H1 (cell line): Measurements from ENCODE around the gene CSGALNACT2. TPM values are rescaled to one million over a fixed set of nuclear protein-coding genes. Genes with fewer than 3 reads are reported as not detected.

Experiments
- FOSL1 ChIP-seq: IDR thresholded peaks from 2 replicates; pipeline ENCODE4 v1.6.1; 2011; ENCODE audit warnings: mild to moderate bottlenecking, low read depth, low read length, moderate library complexity; ENCODE audit not compliant: insufficient read depth
- JUN ChIP-seq: IDR thresholded peaks from 2 replicates; pipeline ENCODE4 v1.6.1; 2011; ENCODE audit warnings: low read depth, mild to moderate bottlenecking, improper control_type of control experiment, low read length
- MAFK ChIP-seq: IDR thresholded peaks from 2 replicates; pipeline ENCODE4 v1.6.1; 2012; ENCODE audit warnings: low read depth, mild to moderate bottlenecking, improper control_type of control experiment, low read length
- POLR2A ChIP-seq, 2 experiments: IDR thresholded peaks; 1 replicate in 1 of 2; 2 replicates in 1 of 2; pipeline ENCODE4 v1.6.1; 2011; ENCODE audit warnings: low read depth in 2 of 2, low read length in 2 of 2, mild to moderate bottlenecking in 2 of 2; ENCODE audit errors: control extremely low read depth in 1 of 2
- polyA plus RNA-seq, 7 experiments: library from polyadenylated mRNA; depleted of rRNA in 3 of 7; stranded (reverse) in 5 of 7; unstranded in 2 of 7; fragments of >200 nt in 5 of 7; fragments of 200-250 nt in 2 of 7; gene quantifications; 1 replicate in 5 of 7; 2 replicates in 1 of 7; 4 replicates in 1 of 7; pipeline versions ENCODE4 v1.2.1 to v1.2.3, GENCODE V29; 2011 to 2013; ENCODE audit warnings: missing spikeins in 2 of 7, mixed read lengths in 2 of 7
- total RNA-seq: library from RNA; stranded (reverse); fragmentation: NEBNext Ultra II Directional; extraction: Animal tissue kit (Norgen Biotek cat#: 25700); gene quantifications from 2 replicates; pipeline ENCODE4 v1.2.1, GENCODE V29; 2021
- TF ChIP-seq, protein P1 (sequence below): fragments of 300-600 bp; sonication (generic); IDR thresholded peaks from 2 replicates; pipeline ENCODE4 v1.7.1; 2012; ENCODE audit warnings: low read length, moderate library complexity, mild to moderate bottlenecking, inconsistent platforms; ENCODE audit not compliant: insufficient replicate concordance

The CSGALNACT2 gene
- total and polyA plus RNA-seq, 2 of the 8 experiments (the other 6 are each of a cell fraction or from before 2014, with no cell fraction given), result 2.6 to 5.3 TPM

- TF ChIP-seq, protein P1, sequence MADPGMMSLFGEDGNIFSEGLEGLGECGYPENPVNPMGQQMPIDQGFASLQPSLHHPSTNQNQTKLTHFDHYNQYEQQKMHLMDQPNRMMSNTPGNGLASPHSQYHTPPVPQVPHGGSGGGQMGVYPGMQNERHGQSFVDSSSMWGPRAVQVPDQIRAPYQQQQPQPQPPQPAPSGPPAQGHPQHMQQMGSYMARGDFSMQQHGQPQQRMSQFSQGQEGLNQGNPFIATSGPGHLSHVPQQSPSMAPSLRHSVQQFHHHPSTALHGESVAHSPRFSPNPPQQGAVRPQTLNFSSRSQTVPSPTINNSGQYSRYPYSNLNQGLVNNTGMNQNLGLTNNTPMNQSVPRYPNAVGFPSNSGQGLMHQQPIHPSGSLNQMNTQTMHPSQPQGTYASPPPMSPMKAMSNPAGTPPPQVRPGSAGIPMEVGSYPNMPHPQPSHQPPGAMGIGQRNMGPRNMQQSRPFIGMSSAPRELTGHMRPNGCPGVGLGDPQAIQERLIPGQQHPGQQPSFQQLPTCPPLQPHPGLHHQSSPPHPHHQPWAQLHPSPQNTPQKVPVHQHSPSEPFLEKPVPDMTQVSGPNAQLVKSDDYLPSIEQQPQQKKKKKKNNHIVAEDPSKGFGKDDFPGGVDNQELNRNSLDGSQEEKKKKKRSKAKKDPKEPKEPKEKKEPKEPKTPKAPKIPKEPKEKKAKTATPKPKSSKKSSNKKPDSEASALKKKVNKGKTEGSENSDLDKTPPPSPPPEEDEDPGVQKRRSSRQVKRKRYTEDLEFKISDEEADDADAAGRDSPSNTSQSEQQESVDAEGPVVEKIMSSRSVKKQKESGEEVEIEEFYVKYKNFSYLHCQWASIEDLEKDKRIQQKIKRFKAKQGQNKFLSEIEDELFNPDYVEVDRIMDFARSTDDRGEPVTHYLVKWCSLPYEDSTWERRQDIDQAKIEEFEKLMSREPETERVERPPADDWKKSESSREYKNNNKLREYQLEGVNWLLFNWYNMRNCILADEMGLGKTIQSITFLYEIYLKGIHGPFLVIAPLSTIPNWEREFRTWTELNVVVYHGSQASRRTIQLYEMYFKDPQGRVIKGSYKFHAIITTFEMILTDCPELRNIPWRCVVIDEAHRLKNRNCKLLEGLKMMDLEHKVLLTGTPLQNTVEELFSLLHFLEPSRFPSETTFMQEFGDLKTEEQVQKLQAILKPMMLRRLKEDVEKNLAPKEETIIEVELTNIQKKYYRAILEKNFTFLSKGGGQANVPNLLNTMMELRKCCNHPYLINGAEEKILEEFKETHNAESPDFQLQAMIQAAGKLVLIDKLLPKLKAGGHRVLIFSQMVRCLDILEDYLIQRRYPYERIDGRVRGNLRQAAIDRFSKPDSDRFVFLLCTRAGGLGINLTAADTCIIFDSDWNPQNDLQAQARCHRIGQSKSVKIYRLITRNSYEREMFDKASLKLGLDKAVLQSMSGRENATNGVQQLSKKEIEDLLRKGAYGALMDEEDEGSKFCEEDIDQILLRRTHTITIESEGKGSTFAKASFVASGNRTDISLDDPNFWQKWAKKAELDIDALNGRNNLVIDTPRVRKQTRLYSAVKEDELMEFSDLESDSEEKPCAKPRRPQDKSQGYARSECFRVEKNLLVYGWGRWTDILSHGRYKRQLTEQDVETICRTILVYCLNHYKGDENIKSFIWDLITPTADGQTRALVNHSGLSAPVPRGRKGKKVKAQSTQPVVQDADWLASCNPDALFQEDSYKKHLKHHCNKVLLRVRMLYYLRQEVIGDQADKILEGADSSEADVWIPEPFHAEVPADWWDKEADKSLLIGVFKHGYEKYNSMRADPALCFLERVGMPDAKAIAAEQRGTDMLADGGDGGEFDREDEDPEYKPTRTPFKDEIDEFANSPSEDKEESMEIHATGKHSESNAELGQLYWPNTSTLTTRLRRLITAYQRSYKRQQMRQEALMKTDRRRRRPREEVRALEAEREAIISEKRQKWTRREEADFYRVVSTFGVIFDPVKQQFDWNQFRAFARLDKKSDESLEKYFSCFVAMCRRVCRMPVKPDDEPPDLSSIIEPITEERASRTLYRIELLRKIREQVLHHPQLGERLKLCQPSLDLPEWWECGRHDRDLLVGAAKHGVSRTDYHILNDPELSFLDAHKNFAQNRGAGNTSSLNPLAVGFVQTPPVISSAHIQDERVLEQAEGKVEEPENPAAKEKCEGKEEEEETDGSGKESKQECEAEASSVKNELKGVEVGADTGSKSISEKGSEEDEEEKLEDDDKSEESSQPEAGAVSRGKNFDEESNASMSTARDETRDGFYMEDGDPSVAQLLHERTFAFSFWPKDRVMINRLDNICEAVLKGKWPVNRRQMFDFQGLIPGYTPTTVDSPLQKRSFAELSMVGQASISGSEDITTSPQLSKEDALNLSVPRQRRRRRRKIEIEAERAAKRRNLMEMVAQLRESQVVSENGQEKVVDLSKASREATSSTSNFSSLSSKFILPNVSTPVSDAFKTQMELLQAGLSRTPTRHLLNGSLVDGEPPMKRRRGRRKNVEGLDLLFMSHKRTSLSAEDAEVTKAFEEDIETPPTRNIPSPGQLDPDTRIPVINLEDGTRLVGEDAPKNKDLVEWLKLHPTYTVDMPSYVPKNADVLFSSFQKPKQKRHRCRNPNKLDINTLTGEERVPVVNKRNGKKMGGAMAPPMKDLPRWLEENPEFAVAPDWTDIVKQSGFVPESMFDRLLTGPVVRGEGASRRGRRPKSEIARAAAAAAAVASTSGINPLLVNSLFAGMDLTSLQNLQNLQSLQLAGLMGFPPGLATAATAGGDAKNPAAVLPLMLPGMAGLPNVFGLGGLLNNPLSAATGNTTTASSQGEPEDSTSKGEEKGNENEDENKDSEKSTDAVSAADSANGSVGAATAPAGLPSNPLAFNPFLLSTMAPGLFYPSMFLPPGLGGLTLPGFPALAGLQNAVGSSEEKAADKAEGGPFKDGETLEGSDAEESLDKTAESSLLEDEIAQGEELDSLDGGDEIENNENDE, result no peak
- TF ChIP-seq MAFK, result no peak
- TF ChIP-seq POLR2A (IDR thresholded peaks at IDR 0.05; ENCODE audit: control extremely low read depth in 1 of 2, low read depth in 2 of 2, low read length in 2 of 2), result no peak
- no peak for TF ChIP-seq JUN
- TF ChIP-seq FOSL1, result no peak
Measured at GRCh38 chr10:43194266-43194665, 56.0 kb downstream of the CSGALNACT2 start (continued).
